ENCODE measurements around the gene TMPRSS13. TPM values are rescaled to one million over a fixed set of nuclear protein-coding genes. Genes with fewer than 3 reads are reported as not detected.

Gene TMPRSS13
- total RNA-seq, 8 experiments from 2014 or later = 0.11 to 0.95 (median 0.15) TPM; not detected in 1

- 70 to 100% (median 94%) methylated on average over 1 to 3 of the region's 9 CpGs; no CpG with 5 or more reads in 4 of the 10 experiments for WGBS, 10 experiments
- in situ Hi-C loops (cut with MboI; ENCODE audit: low pct_unique_long_range_greater_than_20kb in 2 of 9, low sequenced_read_pairs in 9 of 9, unreplicated experiment in 9 of 9) = no loop called here
Measured at GRCh38 chr11:117913736-117914397, 15.3 kb downstream of the TMPRSS13 start.

GRCh38 chr11:117912497-117912896, 16.7 kb downstream of the TMPRSS13 start:
- 33 to 100% (median 80%) methylated on average over 1 to 5 of the region's 7 CpGs; no CpG with 5 or more reads in 1 of the 10 experiments for WGBS, 10 experiments

More at GRCh38 chr11:117913736-117914397, 15.3 kb downstream of the TMPRSS13 start:
- H3K27ac ChIP-seq = no peak overlapping the region
- peak in 4 of 8 experiments; percentile 8 to 46 (median 26) for ATAC-seq (replicated peaks in 6 of 8)
- peaks cover 0 to 4% of the 10 kb centered on the region in 2 donors for H3K4me1 ChIP-seq (replicated peaks in 1 of 2)
- no peak overlapping the region for H3K4me3 ChIP-seq

DNA sequence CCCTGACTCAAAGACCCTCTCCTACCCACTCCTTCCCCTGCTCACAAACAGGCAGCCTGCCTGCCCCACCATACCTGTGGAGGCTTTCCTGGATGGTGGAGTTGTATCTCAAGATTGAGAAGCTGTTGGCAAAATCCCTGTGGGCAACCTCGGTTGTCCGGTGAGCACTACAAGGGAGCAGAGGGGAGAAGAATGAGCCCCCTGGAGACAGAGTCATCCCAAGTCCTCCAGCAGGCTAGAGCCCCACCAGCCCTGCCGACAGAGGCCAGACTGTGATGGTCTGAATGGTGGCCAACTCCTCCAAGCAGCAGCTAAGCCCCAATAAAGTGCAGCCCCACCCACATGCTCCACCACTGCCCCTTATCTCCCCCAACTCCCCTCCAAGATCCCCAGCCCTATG, 17.5 kb downstream of the TMPRSS13 start:
- 83 to 100% (median 83%) methylated on average over 1 to 2 of the region's 3 CpGs; no CpG with 5 or more reads in 7 of the 10 experiments for WGBS, 10 experiments
- Histone ChIP-seq H3K4me1 (replicated peaks in 1 of 2) (peaks cover 9 to 22% of the 10 kb centered on the region in 2 donors), H3K4me3 (no peak overlapping the region), H3K27ac (no peak overlapping the region)
- no peak for ATAC-seq (replicated peaks in 6 of 8)
- in situ Hi-C loops (cut with MboI; ENCODE audit: low pct_unique_long_range_greater_than_20kb in 2 of 9, low sequenced_read_pairs in 9 of 9, unreplicated experiment in 9 of 9) = no loop called here

More at GRCh38 chr11:117912497-117912896, 16.7 kb downstream of the TMPRSS13 start:
- in situ Hi-C loops (cut with MboI; ENCODE audit: low pct_unique_long_range_greater_than_20kb in 2 of 9, low sequenced_read_pairs in 9 of 9, unreplicated experiment in 9 of 9) = no loop called here
- H3K4me3 ChIP-seq = no peak overlapping the region
- peaks cover 7 to 17% of the 10 kb centered on the region in 2 donors for H3K4me1 ChIP-seq (replicated peaks in 1 of 2)
- no peak overlapping the region for H3K27ac ChIP-seq
- ATAC-seq (replicated peaks in 6 of 8) = no peak

DNA sequence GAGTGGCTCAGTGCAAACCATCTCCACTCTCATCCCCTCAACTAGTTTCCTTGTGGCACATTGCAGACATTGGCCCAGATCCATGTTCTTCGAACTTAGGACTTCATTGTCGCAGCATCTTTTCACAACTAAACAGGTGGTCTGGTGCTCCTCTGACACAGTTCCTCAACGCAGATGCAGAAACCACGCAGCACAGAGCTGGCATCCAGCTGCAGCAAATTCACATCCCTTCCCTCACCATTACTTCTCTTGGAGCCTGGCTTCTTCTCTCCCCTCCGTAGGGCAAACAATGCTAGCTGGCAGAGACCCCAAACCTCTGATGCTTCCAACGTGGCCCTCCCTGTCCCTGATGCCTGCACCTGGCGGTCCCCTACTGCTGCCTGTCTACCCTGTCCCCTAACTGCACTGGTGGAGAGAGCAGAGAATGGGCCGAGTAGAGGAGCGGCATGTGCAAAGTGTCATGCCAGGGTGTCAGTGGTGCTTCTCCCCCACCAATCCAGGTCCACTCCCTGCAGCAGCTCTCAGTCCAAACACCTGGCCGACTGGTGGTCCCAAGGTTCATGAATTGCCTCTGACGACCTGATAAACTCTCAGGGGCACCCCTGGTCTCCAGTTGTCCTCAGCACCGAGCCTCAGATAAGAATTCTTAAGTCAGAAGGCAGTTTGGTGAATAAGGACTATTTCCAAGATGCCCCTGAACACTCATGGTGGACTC, 18.1 kb downstream of the TMPRSS13 start:
- in situ Hi-C loops (cut with MboI; ENCODE audit: low pct_unique_long_range_greater_than_20kb in 2 of 9, low sequenced_read_pairs in 9 of 9, unreplicated experiment in 9 of 9) = no loop called here
- WGBS, 10 experiments = 0 to 100% (median 72%) methylated on average over 1 to 8 of the region's 12 CpGs; no CpG with 5 or more reads in 1 of the 10 experiments
- Histone ChIP-seq H3K27ac (no peak overlapping the region), H3K4me3 (no peak overlapping the region), H3K4me1 (replicated peaks in 1 of 2) (peaks cover 9 to 22% of the 10 kb centered on the region in 2 donors)
- no peak for ATAC-seq (replicated peaks in 6 of 8)

GRCh38 chr11:117910525-117910924, 18.7 kb downstream of the TMPRSS13 start:
- ATAC-seq (replicated peaks in 6 of 8) = no peak
- H3K4me3 ChIP-seq = no peak overlapping the region
- H3K4me1 ChIP-seq (replicated peaks in 1 of 2) = peaks cover 9 to 22% of the 10 kb centered on the region in 2 donors
- in situ Hi-C loops (cut with MboI; ENCODE audit: low pct_unique_long_range_greater_than_20kb in 2 of 9, low sequenced_read_pairs in 9 of 9, unreplicated experiment in 9 of 9) = no loop called here
- 40 to 100% (median 69%) methylated on average over 1 to 3 of the region's 4 CpGs; no CpG with 5 or more reads in 4 of the 10 experiments for WGBS, 10 experiments
- H3K27ac ChIP-seq = no peak overlapping the region

DNA sequence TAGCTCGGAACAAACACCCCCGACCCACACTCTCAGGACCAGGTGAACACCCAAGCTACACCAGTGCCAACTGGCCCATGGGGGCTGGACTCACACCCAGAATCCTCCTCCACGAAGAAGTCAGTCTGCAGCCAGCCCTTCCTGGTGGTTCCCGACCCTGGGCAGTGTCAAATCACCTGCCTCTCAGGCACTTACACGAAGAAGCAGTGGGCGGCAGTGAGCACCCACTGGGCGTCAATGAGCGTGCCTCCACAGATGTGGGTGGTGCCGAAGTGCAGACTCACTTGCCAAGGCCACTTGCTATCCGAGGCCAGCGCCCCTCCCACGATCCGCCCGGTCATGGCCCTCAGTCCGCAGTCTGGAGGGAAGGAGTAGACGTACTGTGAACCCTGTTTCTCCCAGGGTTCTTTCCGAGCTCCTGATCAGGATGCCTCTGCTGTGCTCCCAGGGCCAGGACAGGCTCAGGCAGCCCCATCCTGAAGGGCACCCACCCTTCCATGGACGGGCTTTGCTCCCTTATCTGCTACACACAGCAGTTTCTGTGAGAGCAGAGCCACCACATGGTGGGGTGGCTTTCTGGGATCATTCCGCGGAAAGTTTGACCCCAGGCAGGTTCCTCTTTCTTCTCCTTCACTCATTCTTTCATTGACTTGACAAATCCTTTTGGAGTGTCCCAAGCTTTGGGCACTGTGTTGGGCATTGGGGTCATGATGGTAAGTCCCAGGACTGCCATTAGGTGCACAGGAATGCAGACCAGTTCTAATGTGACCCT, 19.4 kb downstream of the TMPRSS13 start:
- no peak for ATAC-seq (replicated peaks in 6 of 8)
- Histone ChIP-seq H3K27ac (no peak overlapping the region), H3K4me1 (replicated peaks in 1 of 2) (peaks cover 9 to 22% of the 10 kb centered on the region in 2 donors), H3K4me3 (no peak overlapping the region)
- WGBS, 10 experiments = 60 to 100% methylated on average over 1 to 2 of the region's 20 CpGs; no CpG with 5 or more reads in 8 of the 10 experiments
- in situ Hi-C loops (cut with MboI; ENCODE audit: low pct_unique_long_range_greater_than_20kb in 2 of 9, low sequenced_read_pairs in 9 of 9, unreplicated experiment in 9 of 9) = no loop called here

- WGBS, 10 experiments = 20 to 83% (median 62%) methylated on average over 1 to 4 of the region's 4 CpGs; no CpG with 5 or more reads in 4 of the 10 experiments
- Histone ChIP-seq H3K4me1 (replicated peaks in 1 of 2) (peaks cover 9 to 22% of the 10 kb centered on the region in 2 donors), H3K27ac (no peak overlapping the region), H3K4me3 (no peak overlapping the region)
- in situ Hi-C loops (cut with MboI; ENCODE audit: low pct_unique_long_range_greater_than_20kb in 2 of 9, low sequenced_read_pairs in 9 of 9, unreplicated experiment in 9 of 9) = no loop called here
- no peak for ATAC-seq (replicated peaks in 6 of 8)
Measured at GRCh38 chr11:117908959-117909610, 20.1 kb downstream of the TMPRSS13 start.

DNA sequence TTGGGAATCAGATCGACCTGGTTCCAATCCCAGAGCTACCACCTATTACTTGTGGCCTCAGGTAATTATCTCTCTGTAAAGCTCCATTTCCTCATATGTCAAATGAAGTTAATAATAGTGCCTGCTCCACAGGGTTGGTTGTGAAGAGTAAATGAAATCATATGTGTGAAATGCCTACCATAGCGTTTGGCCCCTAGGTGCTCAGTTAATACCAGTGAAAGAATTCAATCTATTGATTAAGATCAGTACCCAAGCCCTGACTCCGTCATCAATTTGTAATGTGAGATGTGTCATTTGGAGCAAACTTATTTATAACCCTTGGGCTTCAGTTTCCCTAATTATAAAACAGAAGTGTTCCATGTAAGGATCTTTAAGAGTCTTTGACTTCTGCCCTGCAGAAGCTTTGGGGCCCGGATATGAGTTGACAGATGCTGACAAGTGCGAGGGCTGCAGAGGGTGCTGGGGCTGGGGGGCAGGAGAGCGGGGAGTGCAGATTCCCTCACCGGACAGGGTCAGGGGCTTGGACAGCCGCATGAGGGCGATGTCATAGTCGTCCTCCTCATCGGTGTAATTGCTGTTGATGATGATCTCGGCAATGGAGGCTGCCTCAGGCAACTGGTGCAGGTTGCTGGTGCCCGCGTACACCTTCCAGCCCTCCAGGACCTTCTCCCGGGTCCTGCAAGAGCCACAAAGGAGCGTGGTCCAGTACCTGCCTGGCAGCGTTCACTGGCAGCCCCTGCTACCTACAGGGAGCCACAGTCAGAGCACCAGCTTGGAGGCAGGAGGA, 20.9 kb downstream of the TMPRSS13 start:
- Histone ChIP-seq H3K27ac (peak overlapping the region in 1 of 2 donors; percentile 32), H3K4me1 (replicated peaks in 1 of 2) (peaks cover 9 to 22% of the 10 kb centered on the region in 2 donors), H3K4me3 (no peak overlapping the region)
- ATAC-seq (replicated peaks in 6 of 8) = peak in 1 of 8 experiments; percentile 3
- WGBS, 10 experiments = 24 to 100% (median 87%) methylated on average over 1 to 3 of the region's 17 CpGs; no CpG with 5 or more reads in 4 of the 10 experiments
- in situ Hi-C loops (cut with MboI; ENCODE audit: low pct_unique_long_range_greater_than_20kb in 2 of 9, low sequenced_read_pairs in 9 of 9, unreplicated experiment in 9 of 9) = no loop called here

DNA sequence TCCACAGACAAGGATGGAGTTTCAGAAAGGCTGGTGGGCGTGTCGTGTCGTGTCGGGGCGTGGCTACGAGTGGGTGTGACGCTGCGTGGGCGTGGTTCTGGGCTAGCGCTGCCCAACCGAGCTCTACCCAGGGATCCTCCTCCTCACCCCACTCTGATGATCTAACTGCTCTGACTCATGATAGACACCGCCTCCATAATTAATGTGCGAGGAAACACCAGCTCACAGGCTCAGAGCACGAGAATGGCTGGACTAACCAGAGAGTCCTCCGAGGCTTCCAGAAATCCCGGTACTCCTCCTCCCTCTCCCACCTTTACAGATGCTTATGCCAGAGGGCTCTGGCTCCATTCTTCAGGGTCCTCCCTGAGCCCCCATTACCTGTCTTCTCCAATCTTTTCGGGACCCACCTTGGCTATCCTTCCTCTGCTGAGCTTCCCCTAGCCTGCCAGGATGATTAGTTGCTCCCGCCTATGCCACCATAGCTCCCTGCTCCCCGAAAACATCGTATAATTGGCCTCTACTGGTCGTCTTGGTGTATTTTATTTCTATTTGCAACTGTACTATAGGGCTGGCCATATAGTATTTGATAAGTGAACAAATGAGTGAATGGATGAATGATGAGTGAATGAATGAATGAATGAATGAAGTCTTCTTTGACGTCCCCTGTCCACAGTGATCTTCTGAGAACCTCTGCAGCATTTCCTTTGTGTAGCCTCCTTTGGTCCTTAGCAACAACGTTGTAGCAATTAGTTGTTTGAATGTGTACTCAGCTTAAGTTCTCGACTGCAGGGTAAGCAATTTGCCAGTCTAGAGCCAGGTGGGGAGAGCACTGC, 21.7 kb downstream of the TMPRSS13 start:
- WGBS, 10 experiments = 14 to 84% (median 46%) methylated on average over 1 to 14 of the region's 24 CpGs
- H3K27ac ChIP-seq = peak overlapping the region; percentile 73 to 82
- peak; percentile 97 to 100 (median 99) for ATAC-seq (replicated peaks in 6 of 8)
- H3K4me3 ChIP-seq = peak overlapping the region in 2 of 5 donors; percentile 10 to 11
- H3K4me1 ChIP-seq (replicated peaks in 1 of 2) = peaks cover 9 to 22% of the 10 kb centered on the region in 2 donors
- in situ Hi-C loops (cut with MboI; ENCODE audit: low pct_unique_long_range_greater_than_20kb in 2 of 9, low sequenced_read_pairs in 9 of 9, unreplicated experiment in 9 of 9) = no loop called here

- ATAC-seq (replicated peaks in 6 of 8) = no peak
- Histone ChIP-seq H3K4me3 (no peak overlapping the region), H3K4me1 (replicated peaks in 1 of 2) (peaks cover 9 to 22% of the 10 kb centered on the region in 2 donors), H3K27ac (peak overlapping the region in 1 of 2 donors; percentile 45)
- in situ Hi-C loops (cut with MboI; ENCODE audit: low pct_unique_long_range_greater_than_20kb in 2 of 9, low sequenced_read_pairs in 9 of 9, unreplicated experiment in 9 of 9) = no loop called here
- WGBS, 10 experiments = 8 to 100% (median 85%) methylated on average over 1 to 4 of the region's 4 CpGs; no CpG with 5 or more reads in 2 of the 10 experiments
Measured at GRCh38 chr11:117906710-117907109, 22.5 kb downstream of the TMPRSS13 start.

- in situ Hi-C loops (cut with MboI; ENCODE audit: low pct_unique_long_range_greater_than_20kb in 2 of 9, low sequenced_read_pairs in 9 of 9, unreplicated experiment in 9 of 9) = no loop called here
- Histone ChIP-seq H3K27ac (no peak overlapping the region), H3K4me1 (replicated peaks in 1 of 2) (peaks cover 9 to 22% of the 10 kb centered on the region in 2 donors), H3K4me3 (no peak overlapping the region)
- ATAC-seq (replicated peaks in 6 of 8) = no peak
- WGBS, 10 experiments = 100% methylated on average over 1 to 2 of the region's 2 CpGs; no CpG with 5 or more reads in 7 of the 10 experiments
Measured at GRCh38 chr11:117906126-117906525, 23.1 kb downstream of the TMPRSS13 start.
